ENCODE measurements around the gene TSPAN32. TPM values are rescaled to one million over a fixed set of nuclear protein-coding genes. Genes with fewer than 3 reads are reported as not detected.

Gene TSPAN32
- polyA plus RNA-seq, 1 donor from 2014 or later, result 7.1 TPM

- H3K9me3 Mint-ChIP-seq, result no peaks in the 10 kb centered on the region
- no peaks in the 10 kb centered on the region for H3K27me3 Mint-ChIP-seq
- H3K4me3 Mint-ChIP-seq, result no peak overlapping the region
- H3K36me3 Mint-ChIP-seq, result no peaks in the 10 kb centered on the region
- no peak overlapping the region for H3K27ac Mint-ChIP-seq
- H3K4me1 Mint-ChIP-seq, result peaks cover 0 to 16% (median 8%) of the 10 kb centered on the region in 3 donors
Measured at GRCh38 chr11:2309251-2310072, 7.6 kb downstream of the TSPAN32 start.

- H3K36me3 Mint-ChIP-seq, result no peaks in the 10 kb centered on the region
- H3K4me3 Mint-ChIP-seq, result no peak overlapping the region
- H3K4me1 Mint-ChIP-seq, result peaks cover 0 to 13% (median 6%) of the 10 kb centered on the region in 3 donors
- H3K27me3 Mint-ChIP-seq, result no peaks in the 10 kb centered on the region
- H3K9me3 Mint-ChIP-seq, result no peaks in the 10 kb centered on the region
- H3K27ac Mint-ChIP-seq, result no peak overlapping the region
Measured at GRCh38 chr11:2310073-2310785, 8.4 kb downstream of the TSPAN32 start.

- Mint-ChIP-seq H3K4me1 (peaks cover 0 to 7% (median 2%) of the 10 kb centered on the region in 3 donors), H3K36me3 (no peaks in the 10 kb centered on the region), H3K9me3 (no peaks in the 10 kb centered on the region), H3K4me3 (no peak overlapping the region), H3K27me3 (no peaks in the 10 kb centered on the region), H3K27ac (no peak overlapping the region)
Measured at GRCh38 chr11:2310786-2311352, 9.1 kb downstream of the TSPAN32 start.

GRCh38 chr11:2311353-2312133 lies 9.7 kb downstream of the TSPAN32 start:
- Mint-ChIP-seq H3K9me3 (no peaks in the 10 kb centered on the region), H3K4me1 (peaks cover 0 to 2% (median 0%) of the 10 kb centered on the region in 3 donors), H3K36me3 (no peaks in the 10 kb centered on the region), H3K27ac (no peak overlapping the region), H3K4me3 (no peak overlapping the region), H3K27me3 (no peaks in the 10 kb centered on the region)

GRCh38 chr11:2312232-2313042 lies 10.6 kb downstream of the TSPAN32 start:
- H3K9me3 Mint-ChIP-seq, result no peaks in the 10 kb centered on the region
- H3K36me3 Mint-ChIP-seq, result peaks cover 5% of the 10 kb centered on the region
- peaks cover 0 to 2% (median 0%) of the 10 kb centered on the region in 3 donors for H3K4me1 Mint-ChIP-seq
- H3K4me3 Mint-ChIP-seq, result no peak overlapping the region
- H3K27ac Mint-ChIP-seq, result no peak overlapping the region
- H3K27me3 Mint-ChIP-seq, result no peaks in the 10 kb centered on the region

GRCh38 chr11:2313051-2313951 lies 11.5 kb downstream of the TSPAN32 start:
- Mint-ChIP-seq H3K27ac (no peak overlapping the region), H3K27me3 (no peaks in the 10 kb centered on the region), H3K4me1 (peaks cover 0 to 2% (median 0%) of the 10 kb centered on the region in 3 donors), H3K36me3 (peaks cover 5% of the 10 kb centered on the region), H3K9me3 (no peaks in the 10 kb centered on the region), H3K4me3 (no peak overlapping the region)

GRCh38 chr11:2314136-2314524 lies 12.3 kb downstream of the TSPAN32 start:
- no peak overlapping the region for H3K27ac Mint-ChIP-seq
- peaks cover 5% of the 10 kb centered on the region for H3K36me3 Mint-ChIP-seq
- H3K4me1 Mint-ChIP-seq, result peaks cover 0 to 2% (median 0%) of the 10 kb centered on the region in 3 donors
- H3K4me3 Mint-ChIP-seq, result no peak overlapping the region
- no peaks in the 10 kb centered on the region for H3K9me3 Mint-ChIP-seq
- no peaks in the 10 kb centered on the region for H3K27me3 Mint-ChIP-seq

GRCh38 chr11:2314525-2315394 lies 12.9 kb downstream of the TSPAN32 start:
- Mint-ChIP-seq H3K27ac (no peak overlapping the region), H3K9me3 (no peaks in the 10 kb centered on the region), H3K36me3 (peaks cover 5% of the 10 kb centered on the region), H3K4me1 (peaks cover 0 to 2% (median 0%) of the 10 kb centered on the region in 3 donors), H3K27me3 (no peaks in the 10 kb centered on the region), H3K4me3 (no peak overlapping the region)

GRCh38 chr11:2315395-2316168 lies 13.8 kb downstream of the TSPAN32 start:
- Mint-ChIP-seq H3K9me3 (no peaks in the 10 kb centered on the region), H3K27ac (no peak overlapping the region), H3K4me3 (no peak overlapping the region), H3K27me3 (no peaks in the 10 kb centered on the region), H3K4me1 (peaks cover 0 to 2% (median 0%) of the 10 kb centered on the region in 3 donors), H3K36me3 (peaks cover 5% of the 10 kb centered on the region)

GRCh38 chr11:2316169-2316962 lies 14.6 kb downstream of the TSPAN32 start:
- H3K27me3 Mint-ChIP-seq, result no peaks in the 10 kb centered on the region
- no peak overlapping the region for H3K27ac Mint-ChIP-seq
- no peaks in the 10 kb centered on the region for H3K9me3 Mint-ChIP-seq
- H3K36me3 Mint-ChIP-seq, result peaks cover 5% of the 10 kb centered on the region
- H3K4me3 Mint-ChIP-seq, result no peak overlapping the region
- peaks cover 0 to under 1% (median 0%) of the 10 kb centered on the region in 3 donors for H3K4me1 Mint-ChIP-seq

- Mint-ChIP-seq H3K27me3 (no peaks in the 10 kb centered on the region), H3K27ac (no peak overlapping the region), H3K9me3 (peaks cover 0 to 4% (median under 1%) of the 10 kb centered on the region in 3 donors), H3K4me3 (peak overlapping the region in 1 of 4 donors; percentile 45), H3K4me1 (no peaks in the 10 kb centered on the region), H3K36me3 (peaks cover 5% of the 10 kb centered on the region)
Measured at GRCh38 chr11:2316963-2317244, 15.1 kb downstream of the TSPAN32 start.
